HepG2 (cell line): ENCODE data around the gene SLC12A3. TPM values are rescaled to one million over a fixed set of nuclear protein-coding genes. Genes with fewer than 3 reads are reported as not detected.

ENCODE experiments used
- CCDC6 ChIP-seq: sonication (generic); formaldehyde crosslinking; IDR thresholded peaks from 2 replicates; pipeline ENCODE4 v1.8.1; 2022; ENCODE audit warnings: mild to moderate bottlenecking, missing genetic modification reagents, moderate library complexity
- CENPT ChIP-seq: sonication (generic); formaldehyde crosslinking; IDR thresholded peaks from 2 replicates; pipeline ENCODE4 v1.8.0; 2022; ENCODE audit warnings: low read depth, mild to moderate bottlenecking, moderate library complexity, missing genetic modification reagents
- HNRNPL ChIP-seq: fragments of 200-400 bp; formaldehyde crosslinking; IDR thresholded peaks from 2 replicates; pipeline ENCODE4 v1.6.1; 2017; ENCODE audit warnings: mild to moderate bottlenecking, low read depth, low read length
- KMT2A ChIP-seq: sonication (generic); formaldehyde crosslinking; IDR thresholded peaks from 2 replicates; pipeline ENCODE4 v1.4.0; 2020; ENCODE audit warnings: missing genetic modification reagents
- MED8 ChIP-seq: sonication (generic); formaldehyde crosslinking; IDR thresholded peaks from 2 replicates; pipeline ENCODE4 v1.8.1; 2023; ENCODE audit warnings: mild to moderate bottlenecking, missing genetic modification reagents; ENCODE audit not compliant: insufficient replicate concordance
- MTF2 ChIP-seq: sonication (generic); formaldehyde crosslinking; IDR thresholded peaks from 2 replicates; pipeline ENCODE4 v1.5.0; 2020; ENCODE audit warnings: missing genetic modification reagents, borderline replicate concordance
- YY1 ChIP-seq: IDR thresholded peaks from 2 replicates; pipeline ENCODE4 v1.6.1; 2011; ENCODE audit warnings: low read length, low read depth, moderate library complexity, mild to moderate bottlenecking; ENCODE audit not compliant: insufficient read depth, insufficient replicate concordance
- ZC3H13 ChIP-seq: sonication (generic); formaldehyde crosslinking; IDR thresholded peaks from 2 replicates; pipeline ENCODE4 v1.8.1; 2023; ENCODE audit warnings: mild to moderate bottlenecking, missing genetic modification reagents, moderate library complexity
- ZMYM3 ChIP-seq: sonication (generic); formaldehyde crosslinking; IDR thresholded peaks from 2 replicates; pipeline ENCODE4 v1.5.1; 2020; ENCODE audit warnings: mild to moderate bottlenecking, missing genetic modification reagents
- ZNF121 ChIP-seq: sonication (generic); formaldehyde crosslinking; IDR thresholded peaks from 2 replicates; pipeline ENCODE4 v1.5.0; 2020; ENCODE audit warnings: mild to moderate bottlenecking, missing genetic modification reagents
- ZNF20 ChIP-seq: sonication (generic); formaldehyde crosslinking; IDR thresholded peaks from 2 replicates; pipeline ENCODE4 v1.4.0; 2020; ENCODE audit warnings: mild to moderate bottlenecking, moderate library complexity, missing genetic modification reagents
- ZNF225 ChIP-seq: sonication (generic); formaldehyde crosslinking; IDR thresholded peaks from 2 replicates; pipeline ENCODE4 v1.4.0; 2020; ENCODE audit warnings: mild to moderate bottlenecking, missing genetic modification reagents
- ZNF460 ChIP-seq: sonication (generic); formaldehyde crosslinking; IDR thresholded peaks from 2 replicates; pipeline ENCODE4 v1.5.1; 2020; ENCODE audit warnings: missing genetic modification reagents, mild to moderate bottlenecking, borderline replicate concordance
- ZNF501 ChIP-seq: sonication (generic); formaldehyde crosslinking; IDR thresholded peaks from 2 replicates; pipeline ENCODE4 v1.5.1; 2020; ENCODE audit warnings: mild to moderate bottlenecking, moderate library complexity, missing genetic modification reagents
- ZNF766 ChIP-seq: sonication (generic); formaldehyde crosslinking; IDR thresholded peaks from 2 replicates; pipeline ENCODE4 v1.5.0; 2020; ENCODE audit warnings: missing genetic modification reagents, borderline replicate concordance
- ZNF777 ChIP-seq: sonication (generic); formaldehyde crosslinking; IDR thresholded peaks from 2 replicates; pipeline ENCODE4 v1.4.0; 2020; ENCODE audit warnings: missing genetic modification reagents
- polyA plus RNA-seq, 8 experiments: library from polyadenylated mRNA; depleted of rRNA in 3 of 8; stranded (reverse) in 7 of 8; unstranded in 1 of 8; fragments of >200 nt; fragmentation: Illumina TruSeq in 4 of 8; extraction: Trizol in 4 of 8; gene quantifications; 2 replicates each; pipeline versions ENCODE4 v1.2.1 to v1.2.3, GENCODE V29; 2011 to 2016; ENCODE audit warnings: low read depth in 4 of 8, missing spikeins in 1 of 8, mixed read lengths in 1 of 8; ENCODE audit not compliant: insufficient read depth in 1 of 8
- total RNA-seq, 5 experiments: library from RNA; depleted of rRNA; stranded (reverse); fragments of >200 nt; fragmentation: Illumina TruSeq; extraction: Trizol; gene quantifications; 2 replicates each; pipeline ENCODE4 v1.2.3, GENCODE V29; 2016; ENCODE audit warnings: low read depth in 1 of 5
- TF ChIP-seq, protein P1 (sequence below): IDR thresholded peaks from 2 replicates; pipeline ENCODE4 v1.6.1; 2016; ENCODE audit warnings: low read depth
- TF ChIP-seq, protein P2 (sequence below): IDR thresholded peaks from 2 replicates; pipeline ENCODE4 v1.6.1; 2016; ENCODE audit warnings: mild to moderate bottlenecking, missing biosample characterization, missing genetic modification reagents
- TF ChIP-seq, protein P3 (sequence below): sonication (generic); formaldehyde crosslinking; IDR thresholded peaks from 2 replicates; pipeline ENCODE4 v1.4.0; 2020; ENCODE audit warnings: missing genetic modification reagents
- TF ChIP-seq, protein P4 (sequence below), 2 experiments: sonication (generic) in 1 of 2; formaldehyde crosslinking in 1 of 2; IDR thresholded peaks; 2 replicates each; pipeline versions ENCODE4 v1.4.0 to v1.6.1; 2016 to 2020; ENCODE audit warnings: borderline replicate concordance in 1 of 2, low read depth in 1 of 2, mild to moderate bottlenecking in 1 of 2, missing genetic modification reagents in 1 of 2

SLC12A3 gene
- total and polyA plus RNA-seq, 2 of the 13 experiments (the other 11 are each of a cell fraction or from before 2014, with no cell fraction given): 6.2 TPM; not detected in 1

DNA sequence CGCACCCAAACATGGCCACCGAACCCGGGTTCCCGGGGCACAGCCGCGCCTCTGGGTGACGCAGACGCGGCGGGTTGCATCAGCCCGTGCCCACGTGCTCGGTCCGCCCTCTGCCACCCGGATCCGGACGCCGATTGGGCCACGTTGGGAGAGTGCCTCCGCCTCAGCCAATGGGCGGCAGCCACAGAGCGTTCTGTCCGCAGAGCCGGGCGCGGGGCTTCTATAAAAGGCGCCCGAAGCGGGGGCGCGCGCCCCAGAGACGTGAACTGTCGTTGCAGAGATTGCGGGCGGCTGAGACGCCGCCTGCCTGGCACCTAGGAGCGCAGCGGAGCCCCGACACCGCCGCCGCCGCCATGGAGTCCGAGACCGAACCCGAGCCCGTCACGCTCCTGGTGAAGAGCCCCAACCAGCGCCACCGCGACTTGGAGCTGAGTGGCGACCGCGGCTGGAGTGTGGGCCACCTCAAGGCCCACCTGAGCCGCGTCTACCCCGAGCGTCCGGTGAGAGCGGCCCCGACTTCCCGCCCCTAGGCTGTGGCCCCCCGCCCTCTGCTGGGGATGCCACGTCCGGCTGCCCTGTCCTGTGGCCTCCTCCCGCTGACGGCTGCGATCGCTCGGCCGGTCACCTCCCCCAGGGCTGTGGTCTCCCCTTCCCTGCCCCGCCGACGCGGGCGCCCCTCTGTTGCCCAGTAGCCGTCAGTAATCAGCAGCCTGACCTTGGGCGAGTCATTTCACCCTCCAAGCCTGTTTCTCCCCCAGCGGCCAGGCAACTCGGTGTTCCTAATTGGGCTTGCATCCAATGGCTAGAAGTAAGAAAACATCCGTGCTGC, 67.1 kb downstream of the SLC12A3 start, which contains the start of gene HERPUD1 (continued):
- TF ChIP-seq ZNF20 (CRISPR knock-in tag) (0 out of 2 replicates have a peak, but pooled peaks have one; percentile 89), ZNF460 (CRISPR knock-in tag) (no peak), ZNF121 (CRISPR knock-in tag) (peak; percentile 72), ZNF777 (CRISPR knock-in tag) (no peak; the same call in 1 of the 2 replicates), HNRNPL (peak; percentile 94), MED8 (CRISPR knock-in tag) (peak; percentile 95), ZC3H13 (CRISPR knock-in tag) (peak; percentile 92), CCDC6 (CRISPR knock-in tag) (peak; percentile 96), ZNF225 (CRISPR knock-in tag) (no peak; the same call in 1 of the 2 replicates), KMT2A (peak; percentile 78; the same call in 1 of the 2 replicates), ZMYM3 (CRISPR knock-in tag) (peak; percentile 71), ZNF501 (peak; percentile 89), ZNF766 (CRISPR knock-in tag) (no peak), CENPT (CRISPR knock-in tag) (0 out of 2 replicates have a peak, but pooled peaks have one; percentile 78), MTF2 (CRISPR knock-in tag) (0 out of 2 replicates have a peak, but pooled peaks have one; percentile 58), YY1 (peak; percentile 95)
- TF ChIP-seq, protein P1, sequence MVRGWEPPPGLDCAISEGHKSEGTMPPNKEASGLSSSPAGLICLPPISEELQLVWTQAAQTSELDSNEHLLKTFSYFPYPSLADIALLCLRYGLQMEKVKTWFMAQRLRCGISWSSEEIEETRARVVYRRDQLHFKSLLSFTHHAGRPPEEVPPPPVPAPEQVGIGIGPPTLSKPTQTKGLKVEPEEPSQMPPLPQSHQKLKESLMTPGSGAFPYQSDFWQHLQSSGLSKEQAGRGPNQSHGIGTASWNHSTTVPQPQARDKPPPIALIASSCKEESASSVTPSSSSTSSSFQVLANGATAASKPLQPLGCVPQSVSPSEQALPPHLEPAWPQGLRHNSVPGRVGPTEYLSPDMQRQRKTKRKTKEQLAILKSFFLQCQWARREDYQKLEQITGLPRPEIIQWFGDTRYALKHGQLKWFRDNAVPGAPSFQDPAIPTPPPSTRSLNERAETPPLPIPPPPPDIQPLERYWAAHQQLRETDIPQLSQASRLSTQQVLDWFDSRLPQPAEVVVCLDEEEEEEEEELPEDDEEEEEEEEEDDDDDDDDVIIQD (CRISPR knock-in tag): peak; percentile 85; the same call in 1 of the 2 replicates
- TF ChIP-seq, protein P2, sequence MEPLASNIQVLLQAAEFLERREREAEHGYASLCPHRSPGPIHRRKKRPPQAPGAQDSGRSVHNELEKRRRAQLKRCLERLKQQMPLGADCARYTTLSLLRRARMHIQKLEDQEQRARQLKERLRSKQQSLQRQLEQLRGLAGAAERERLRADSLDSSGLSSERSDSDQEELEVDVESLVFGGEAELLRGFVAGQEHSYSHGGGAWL (CRISPR knock-in tag): peak; percentile 94
- TF ChIP-seq, protein P3, sequence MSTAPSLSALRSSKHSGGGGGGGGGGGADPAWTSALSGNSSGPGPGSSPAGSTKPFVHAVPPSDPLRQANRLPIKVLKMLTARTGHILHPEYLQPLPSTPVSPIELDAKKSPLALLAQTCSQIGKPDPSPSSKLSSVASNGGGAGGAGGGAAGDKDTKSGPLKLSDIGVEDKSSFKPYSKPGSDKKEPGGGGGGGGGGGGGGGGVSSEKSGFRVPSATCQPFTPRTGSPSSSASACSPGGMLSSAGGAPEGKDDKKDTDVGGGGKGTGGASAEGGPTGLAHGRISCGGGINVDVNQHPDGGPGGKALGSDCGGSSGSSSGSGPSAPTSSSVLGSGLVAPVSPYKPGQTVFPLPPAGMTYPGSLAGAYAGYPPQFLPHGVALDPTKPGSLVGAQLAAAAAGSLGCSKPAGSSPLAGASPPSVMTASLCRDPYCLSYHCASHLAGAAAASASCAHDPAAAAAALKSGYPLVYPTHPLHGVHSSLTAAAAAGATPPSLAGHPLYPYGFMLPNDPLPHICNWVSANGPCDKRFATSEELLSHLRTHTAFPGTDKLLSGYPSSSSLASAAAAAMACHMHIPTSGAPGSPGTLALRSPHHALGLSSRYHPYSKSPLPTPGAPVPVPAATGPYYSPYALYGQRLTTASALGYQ (CRISPR knock-in tag): peak; percentile 41; the same call in 1 of the 2 replicates
- TF ChIP-seq, protein P4, sequence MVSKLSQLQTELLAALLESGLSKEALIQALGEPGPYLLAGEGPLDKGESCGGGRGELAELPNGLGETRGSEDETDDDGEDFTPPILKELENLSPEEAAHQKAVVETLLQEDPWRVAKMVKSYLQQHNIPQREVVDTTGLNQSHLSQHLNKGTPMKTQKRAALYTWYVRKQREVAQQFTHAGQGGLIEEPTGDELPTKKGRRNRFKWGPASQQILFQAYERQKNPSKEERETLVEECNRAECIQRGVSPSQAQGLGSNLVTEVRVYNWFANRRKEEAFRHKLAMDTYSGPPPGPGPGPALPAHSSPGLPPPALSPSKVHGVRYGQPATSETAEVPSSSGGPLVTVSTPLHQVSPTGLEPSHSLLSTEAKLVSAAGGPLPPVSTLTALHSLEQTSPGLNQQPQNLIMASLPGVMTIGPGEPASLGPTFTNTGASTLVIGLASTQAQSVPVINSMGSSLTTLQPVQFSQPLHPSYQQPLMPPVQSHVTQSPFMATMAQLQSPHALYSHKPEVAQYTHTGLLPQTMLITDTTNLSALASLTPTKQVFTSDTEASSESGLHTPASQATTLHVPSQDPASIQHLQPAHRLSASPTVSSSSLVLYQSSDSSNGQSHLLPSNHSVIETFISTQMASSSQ (IDR thresholded peaks at IDR 0.05; ENCODE audit: low read depth): no peak
- TF ChIP-seq, protein P4 (CRISPR knock-in tag; IDR thresholded peaks at IDR 0.05; ENCODE audit: borderline replicate concordance): peak; percentile 71; the same call in 1 of the 2 replicates
